ENCODE results near the gene PSKH1.

DNA sequence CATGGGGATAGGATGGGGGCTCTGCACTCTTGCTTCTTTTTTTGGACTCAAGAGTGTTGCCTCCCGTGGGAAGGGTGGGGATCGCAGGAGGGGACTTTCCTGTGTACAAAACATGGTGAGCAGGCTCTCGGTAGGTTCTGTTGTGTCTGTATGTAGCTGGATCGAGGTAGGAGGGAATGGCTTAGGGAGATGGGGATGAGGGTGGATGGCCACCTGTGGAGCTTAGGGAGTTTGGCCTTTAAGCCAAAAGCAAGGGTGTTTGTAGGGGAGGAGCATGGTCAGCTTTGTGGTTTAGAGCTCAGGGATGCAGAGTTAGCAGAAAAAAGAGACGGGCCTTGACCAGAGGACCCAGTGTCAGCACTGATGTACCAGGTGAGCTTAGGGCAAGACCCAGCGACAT, 31.2 kb upstream of the PSKH1 start:
- TF ChIP-seq POLR2A (IDR thresholded peaks at IDR 0.05), result no peak
- TF ChIP-seq, protein P1, sequence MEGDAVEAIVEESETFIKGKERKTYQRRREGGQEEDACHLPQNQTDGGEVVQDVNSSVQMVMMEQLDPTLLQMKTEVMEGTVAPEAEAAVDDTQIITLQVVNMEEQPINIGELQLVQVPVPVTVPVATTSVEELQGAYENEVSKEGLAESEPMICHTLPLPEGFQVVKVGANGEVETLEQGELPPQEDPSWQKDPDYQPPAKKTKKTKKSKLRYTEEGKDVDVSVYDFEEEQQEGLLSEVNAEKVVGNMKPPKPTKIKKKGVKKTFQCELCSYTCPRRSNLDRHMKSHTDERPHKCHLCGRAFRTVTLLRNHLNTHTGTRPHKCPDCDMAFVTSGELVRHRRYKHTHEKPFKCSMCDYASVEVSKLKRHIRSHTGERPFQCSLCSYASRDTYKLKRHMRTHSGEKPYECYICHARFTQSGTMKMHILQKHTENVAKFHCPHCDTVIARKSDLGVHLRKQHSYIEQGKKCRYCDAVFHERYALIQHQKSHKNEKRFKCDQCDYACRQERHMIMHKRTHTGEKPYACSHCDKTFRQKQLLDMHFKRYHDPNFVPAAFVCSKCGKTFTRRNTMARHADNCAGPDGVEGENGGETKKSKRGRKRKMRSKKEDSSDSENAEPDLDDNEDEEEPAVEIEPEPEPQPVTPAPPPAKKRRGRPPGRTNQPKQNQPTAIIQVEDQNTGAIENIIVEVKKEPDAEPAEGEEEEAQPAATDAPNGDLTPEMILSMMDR (IDR thresholded peaks at IDR 0.05), result no peak
